Smooth muscle cell (in vitro differentiated cells): ENCODE results near the gene BLM. TPM values are rescaled to one million over a fixed set of nuclear protein-coding genes. Genes with fewer than 3 reads are reported as not detected.

Experiments used
- DNase-seq: peaks from one replicate; lab custom pipeline; 2025; ENCODE audit not compliant: unreplicated experiment; lab: John Stamatoyannopoulos, UW
- H2AFZ ChIP-seq: fragments of 200-600 bp; sonication (generic); 2 replicates; pipeline ENCODE4 v1.6.0; 2016; ENCODE audit warnings: antibody characterized with exemption, low read depth, mild to moderate bottlenecking
- H3F3A ChIP-seq: fragments of 200-600 bp; sonication (generic); 2 replicates; pipeline ENCODE4 v1.6.0; 2017; ENCODE audit warnings: antibody characterized with exemption, low read depth
- H3K27ac ChIP-seq: fragments of 200-600 bp; sonication (generic); 2 replicates; pipeline ENCODE4 v1.5.1; 2016; ENCODE audit warnings: low read depth, mild to moderate bottlenecking
- H3K27me3 ChIP-seq: fragments of 200-600 bp; sonication (generic); 2 replicates; pipeline ENCODE4 v1.6.1; 2016; ENCODE audit warnings: low read depth, mild to moderate bottlenecking
- H3K36me3 ChIP-seq: fragments of 200-600 bp; sonication (generic); 2 replicates; pipeline ENCODE4 v1.5.1; 2016; ENCODE audit warnings: low read depth
- H3K4me1 ChIP-seq: fragments of 200-600 bp; sonication (generic); 2 replicates; pipeline ENCODE4 v1.5.1; 2016; ENCODE audit warnings: low read depth
- H3K4me2 ChIP-seq: fragments of 200-600 bp; sonication (generic); 2 replicates; pipeline ENCODE4 v1.6.0; 2016; ENCODE audit warnings: mild to moderate bottlenecking
- H3K4me3 ChIP-seq: fragments of 200-600 bp; sonication (generic); 2 replicates; pipeline ENCODE4 v1.5.1; 2016; ENCODE audit warnings: mild to moderate bottlenecking
- H3K79me2 ChIP-seq: fragments of 200-600 bp; sonication (generic); 2 replicates; pipeline ENCODE4 v1.6.0; 2016; ENCODE audit warnings: low read depth, mild to moderate bottlenecking
- H3K9ac ChIP-seq: fragments of 200-600 bp; sonication (generic); 2 replicates; pipeline ENCODE4 v1.6.0; 2016; ENCODE audit warnings: low read depth
- H3K9me3 ChIP-seq: fragments of 200-600 bp; sonication (generic); replicated peaks from 2 replicates; pipeline ENCODE4 v1.5.1; 2016; ENCODE audit warnings: low read depth
- H4K20me1 ChIP-seq: fragments of 200-600 bp; sonication (generic); 2 replicates; pipeline ENCODE4 v1.6.0; 2016; ENCODE audit warnings: low read depth
- CTCF ChIP-seq: fragments of 200-600 bp; sonication (generic); IDR thresholded peaks from 2 replicates; pipeline ENCODE4 v1.5.1; 2017; ENCODE audit warnings: borderline replicate concordance, mild to moderate bottlenecking, antibody characterized with exemption; ENCODE audit not compliant: insufficient read depth, poor library complexity, severe bottlenecking
- WGBS: methylation state at CpG from one replicate; pipeline ENCODE4 v1.1.7; 2016; ENCODE audit warnings: low lambda C conversion rate; 5-methylcytosine and 5-hydroxymethylcytosine counted together
- polyA plus RNA-seq: library from polyadenylated mRNA; unstranded; fragments of >200 nt; fragmentation: Nextera tagmentation; extraction: Ambion mirVana; gene quantifications from 2 replicates; pipeline ENCODE4 v1.2.1, GENCODE V29; 2016
- total RNA-seq: library from RNA; depleted of rRNA; stranded (reverse); fragments of >200 nt; gene quantifications from 2 replicates; pipeline ENCODE4 v1.2.3, GENCODE V29; 2014

The BLM gene
- total and polyA plus RNA-seq, 2 experiments from 2014 or later = 3.1 to 4.9 TPM

GRCh38 chr15:90826886-90827435 lies 109.8 kb downstream of the BLM start:
- WGBS = 97% methylated on average over 20 of the region's 20 CpGs
- no peak for TF ChIP-seq CTCF
- no peak overlapping the region for H3K4me3 ChIP-seq
- no peak overlapping the region for H3K4me2 ChIP-seq
- H3K79me2 ChIP-seq = no peaks in the 10 kb centered on the region
- no peaks in the 10 kb centered on the region for H4K20me1 ChIP-seq
- H3F3A ChIP-seq = no peaks in the 10 kb centered on the region
- H3K36me3 ChIP-seq = no peaks in the 10 kb centered on the region
- no peaks in the 10 kb centered on the region for H3K9me3 ChIP-seq
- no peak overlapping the region for H3K27ac ChIP-seq
- no peak for DNase-seq
- H3K9ac ChIP-seq = no peak overlapping the region
- no peaks in the 10 kb centered on the region for H3K27me3 ChIP-seq
- H3K4me1 ChIP-seq = no peaks in the 10 kb centered on the region
- H2AFZ ChIP-seq = no peak overlapping the region

- Histone ChIP-seq H3K4me1 (no peaks in the 10 kb centered on the region), H4K20me1 (no peaks in the 10 kb centered on the region), H3K79me2 (no peaks in the 10 kb centered on the region), H2AFZ (no peak overlapping the region), H3F3A (no peaks in the 10 kb centered on the region), H3K4me2 (no peak overlapping the region), H3K9ac (no peak overlapping the region), H3K4me3 (no peak overlapping the region), H3K27ac (no peak overlapping the region), H3K9me3 (no peaks in the 10 kb centered on the region), H3K36me3 (no peaks in the 10 kb centered on the region), H3K27me3 (no peaks in the 10 kb centered on the region)
- WGBS = 92% methylated on average over 11 of the region's 12 CpGs
- DNase-seq = no peak
- no peak for TF ChIP-seq CTCF
Measured at GRCh38 chr15:90828111-90828510, 111.0 kb downstream of the BLM start.

- Histone ChIP-seq H3K79me2 (no peaks in the 10 kb centered on the region), H3K4me3 (no peak overlapping the region), H3K27me3 (no peaks in the 10 kb centered on the region), H4K20me1 (no peaks in the 10 kb centered on the region), H3K27ac (no peak overlapping the region), H3K4me1 (no peaks in the 10 kb centered on the region), H3K4me2 (no peak overlapping the region), H2AFZ (no peak overlapping the region), H3K9me3 (no peaks in the 10 kb centered on the region), H3K36me3 (no peaks in the 10 kb centered on the region), H3K9ac (no peak overlapping the region), H3F3A (no peaks in the 10 kb centered on the region)
- DNase-seq = no peak
- WGBS = 93% methylated on average over 6 of the region's 6 CpGs
- no peak for TF ChIP-seq CTCF
Measured at GRCh38 chr15:90829126-90829525, 112.0 kb downstream of the BLM start.

GRCh38 chr15:90829942-90830440 lies 112.8 kb downstream of the BLM start:
- Histone ChIP-seq H3K4me1 (no peaks in the 10 kb centered on the region), H3K79me2 (no peaks in the 10 kb centered on the region), H3K9ac (no peak overlapping the region), H4K20me1 (no peaks in the 10 kb centered on the region), H3K27me3 (no peaks in the 10 kb centered on the region), H3K4me3 (no peak overlapping the region), H3K27ac (no peak overlapping the region), H3F3A (no peaks in the 10 kb centered on the region), H3K4me2 (no peak overlapping the region), H3K36me3 (no peaks in the 10 kb centered on the region), H2AFZ (no peak overlapping the region), H3K9me3 (no peaks in the 10 kb centered on the region)
- 87% methylated on average over 15 of the region's 15 CpGs for WGBS
- DNase-seq = no peak
- TF ChIP-seq CTCF = no peak
